Heart left ventricle (tissue), 13 donors: ENCODE data around the gene WDR82.

Source experiments
- CTCF ChIP-seq, 12 donors: fragments of 200-600 bp; sonication (generic) in 4 of 12; IDR thresholded peaks; one replicate each; pipeline versions ENCODE4 v1.5.0 to v1.8.0; 2018 to 2022; ENCODE audit warnings: antibody characterized with exemption in 12 of 12, mild to moderate bottlenecking in 5 of 12
- POLR2A ChIP-seq, 2 donors: fragments of 450-650 bp; IDR thresholded peaks; one replicate each; pipeline ENCODE4 v1.6.1; 2017; ENCODE audit warnings: antibody characterized with exemption in 2 of 2, mild to moderate bottlenecking in 2 of 2, moderate library complexity in 2 of 2
- donor health status: ischemic (EF 13 %, LVEDD 7.1; RV severe dilation, severe dysfunction).
- donor health status: DM: no; HTN: yes; CAD: no.
- donor health status: DM: no; HTN: no; CAD: no.
- donor health status: ischemic (EF 25% LVEDD 6.9; RV normal size, moderate dysfunction).
- donor health status: ischemic (EF 25% LVEDD 5.7; RV mildly dilated, moderate dysfunction).
- donor health status: ischemic (EF 35%, LVEDD 5.7; RV mildly dilated, moderate dysfunction).
- donor health status: nonischemic (EF 11% LVEDD 7.7; RV severe dilation, severe dysfunction).
- donor health status: DM: yes; HTN: yes; CAD: no.
- donor health status: PGD.
- donor health status: ischemic (EF 29% LVEDD 5.4; RV normal size, mild dysfunction).
- donor health status: nonischemic (EF 23%, LVEDD 6.1; RV moderate dilation, normal function).

- no peak for TF ChIP-seq CTCF (IDR thresholded peaks at IDR 0.05)
- TF ChIP-seq POLR2A (IDR thresholded peaks at IDR 0.05), result no peak
These were observed 29.5 kb downstream of the WDR82 start for GRCh38 chr3:52248816-52249547.
